ENCODE data around the gene PPFIA2.
"Not testable (repeated sequence)": the region's sequence is repeated elsewhere in the genome, so short reads cannot be mapped to it uniquely, and the experiment has no call there.

The PPFIA2 gene

DNA sequence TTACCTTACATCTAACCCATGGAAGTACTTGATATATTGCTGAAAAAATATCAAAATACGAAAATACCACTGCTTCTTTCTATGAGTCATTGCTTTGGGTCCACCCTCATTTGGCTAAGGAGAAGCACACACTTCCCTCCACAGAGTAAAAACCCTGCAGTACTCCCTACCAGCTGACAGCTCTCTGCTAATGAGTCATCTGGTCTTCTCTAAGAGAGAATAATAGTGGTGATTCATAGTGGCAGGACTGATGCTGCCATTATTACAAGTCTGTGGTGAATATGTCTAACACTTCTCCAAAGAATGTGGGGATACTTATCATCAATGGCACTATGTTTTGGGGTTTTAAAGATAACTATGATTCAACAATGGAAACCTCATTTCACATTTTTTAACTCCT is 90.7 kb downstream of the PPFIA2 start:
- DNase-seq (ENCODE audit: low spot score) = no peak

DNA sequence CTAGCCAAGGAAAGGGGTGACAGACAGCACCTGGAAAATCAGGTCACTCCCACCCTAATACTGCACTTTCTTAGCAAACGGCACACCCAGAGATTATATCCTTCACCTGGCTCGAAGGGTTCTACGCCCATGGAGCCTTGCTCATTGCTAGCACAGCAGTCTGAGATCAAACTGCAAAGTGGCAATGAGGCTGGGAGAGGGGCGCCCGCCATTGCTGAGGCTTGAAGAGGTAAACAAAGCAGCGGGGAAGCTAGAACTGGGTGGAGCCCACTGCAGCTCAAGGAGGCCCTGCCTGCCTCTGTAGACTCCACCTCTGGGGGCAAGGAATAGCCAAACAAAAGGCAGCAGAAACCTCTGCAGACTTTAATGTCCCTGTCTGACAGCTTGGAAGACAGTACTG is 99.8 kb downstream of the PPFIA2 start:
- DNase-seq (ENCODE audit: low spot score) = not testable (repeated sequence)

DNA sequence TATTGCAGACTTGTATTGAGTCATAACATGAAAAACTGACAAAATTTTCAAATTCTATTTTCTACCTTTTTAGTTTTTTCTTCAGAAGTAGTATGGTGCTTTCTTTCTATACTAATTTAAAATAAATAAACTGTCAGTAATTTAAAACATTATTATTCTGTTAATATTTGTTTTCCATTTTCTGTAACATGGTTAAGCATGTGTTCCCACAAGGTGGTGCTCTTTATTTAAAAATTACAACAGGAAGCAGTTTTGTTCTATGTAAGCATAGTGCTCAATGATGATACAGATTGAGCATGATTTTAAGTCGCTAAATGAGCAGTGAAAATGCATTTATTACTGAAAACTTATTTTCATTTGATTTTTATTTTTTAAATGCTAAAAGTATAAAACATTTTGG is 114.6 kb downstream of the PPFIA2 start:
- DNase-seq (ENCODE audit: low spot score) = peak; percentile 32

DNA sequence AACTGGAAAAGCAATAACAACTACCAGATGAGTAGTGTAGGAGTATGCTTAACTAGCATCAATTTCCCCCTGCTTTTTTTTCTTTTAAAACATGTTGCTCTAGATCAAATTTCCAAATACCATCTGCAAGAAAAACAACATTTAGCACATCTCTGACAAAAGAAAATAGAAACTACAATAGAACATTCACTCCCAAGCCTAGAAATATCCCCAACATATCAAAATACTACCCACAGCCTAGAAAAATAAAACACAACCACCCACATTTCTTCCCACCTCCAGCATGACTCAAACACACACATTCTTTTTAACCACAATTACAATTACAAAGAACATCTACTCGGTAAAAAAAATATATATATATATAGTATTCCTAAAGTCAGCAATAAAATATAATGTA is 120.0 kb downstream of the PPFIA2 start:
- no peak for DNase-seq (ENCODE audit: low spot score)

DNA sequence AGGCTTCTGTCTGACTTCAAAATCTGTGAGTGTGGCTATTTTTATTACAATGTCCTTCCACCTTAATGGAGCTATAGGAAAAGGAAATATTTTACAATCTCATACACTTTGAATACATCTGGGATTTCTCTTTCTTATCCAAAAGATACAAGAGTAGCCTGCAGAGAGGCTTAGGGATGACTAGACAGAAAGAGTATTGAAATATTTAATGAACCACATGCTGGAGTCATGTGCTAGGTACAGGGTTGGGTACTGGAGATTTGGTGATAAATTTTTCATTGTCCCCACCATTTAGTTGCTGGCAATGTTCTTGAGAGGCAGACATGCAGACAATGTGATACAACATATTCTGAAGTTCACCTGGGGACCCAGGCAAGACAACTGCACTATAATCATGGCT is 126.0 kb downstream of the PPFIA2 start:
- no peak for DNase-seq (ENCODE audit: low spot score)

DNA sequence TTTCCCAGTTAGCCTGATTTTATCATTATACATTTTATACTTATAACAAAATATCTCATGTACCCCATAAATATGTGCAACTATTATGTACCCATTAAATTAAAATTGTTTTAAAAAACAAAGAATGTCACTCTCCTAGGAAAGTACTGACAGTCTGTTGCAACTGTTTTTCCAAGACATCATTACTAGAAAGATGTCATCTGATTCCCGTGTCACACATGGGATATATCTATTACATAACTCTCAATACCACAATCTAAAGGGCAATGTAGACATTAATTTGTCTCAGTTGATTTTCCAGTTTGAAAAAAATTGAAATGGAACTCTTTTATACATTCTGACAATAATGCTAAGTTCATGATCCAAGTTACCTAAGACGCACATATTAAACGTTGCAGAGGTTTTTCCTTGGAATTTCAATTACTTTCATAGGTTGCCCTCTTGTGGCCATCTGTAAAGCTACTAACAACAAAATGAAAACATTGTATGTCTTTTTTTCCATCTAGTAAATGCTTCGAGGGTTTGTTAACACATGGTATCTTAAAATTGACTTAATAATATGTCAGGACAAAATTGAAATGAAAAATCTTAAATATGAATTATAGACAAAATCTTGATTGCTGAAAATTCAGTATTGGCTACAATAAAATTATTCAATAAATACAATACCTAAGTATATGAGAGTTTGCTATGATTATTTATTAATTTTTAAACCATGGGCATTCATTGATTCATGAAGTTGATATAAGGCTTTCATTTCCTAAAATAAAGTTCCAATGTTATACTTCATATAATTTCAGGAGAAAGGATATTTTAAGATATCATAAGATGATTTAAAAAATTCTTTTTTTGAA is 131.6 kb downstream of the PPFIA2 start:
- no peak for DNase-seq (ENCODE audit: low spot score)

DNA sequence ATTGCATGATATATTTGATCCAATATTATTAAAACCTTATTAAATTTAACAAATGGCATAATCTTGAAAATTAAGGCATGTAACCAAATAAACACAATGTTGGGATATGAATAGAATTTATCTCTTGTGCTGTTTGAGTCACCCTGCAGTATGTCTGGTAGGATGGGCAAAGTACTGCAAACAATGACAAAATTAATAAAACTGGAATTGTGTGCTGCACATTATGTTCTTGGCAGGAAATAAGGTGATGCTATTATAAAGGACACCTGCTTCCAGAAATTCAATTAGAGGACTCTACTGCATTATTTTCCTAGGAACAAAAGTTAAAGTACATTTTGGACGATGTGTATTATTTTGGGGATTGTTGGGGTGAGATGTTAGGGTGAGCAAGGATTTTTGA is 132.7 kb downstream of the PPFIA2 start:
- no peak for DNase-seq (ENCODE audit: low spot score)

DNA sequence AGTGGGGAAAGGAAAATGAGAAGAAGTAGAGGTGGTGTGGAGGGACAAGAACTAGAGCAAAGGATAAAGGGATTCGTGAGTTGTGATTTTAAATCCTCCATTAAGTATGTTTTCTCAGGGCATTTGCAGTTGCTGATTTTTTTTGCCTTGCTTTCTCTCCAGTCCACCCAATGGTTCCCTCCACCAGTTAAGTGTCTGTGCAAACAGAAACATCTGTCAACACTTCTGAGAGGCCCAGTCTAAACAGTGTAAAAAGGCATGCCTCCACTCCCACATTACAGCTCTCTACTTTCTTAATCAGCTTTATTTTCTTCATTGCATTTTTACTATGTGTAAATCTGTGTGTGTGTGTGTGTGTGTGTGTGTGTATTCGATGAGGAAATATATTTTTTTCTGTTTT is 141.2 kb downstream of the PPFIA2 start:
- no peak for DNase-seq (ENCODE audit: low spot score)

DNA sequence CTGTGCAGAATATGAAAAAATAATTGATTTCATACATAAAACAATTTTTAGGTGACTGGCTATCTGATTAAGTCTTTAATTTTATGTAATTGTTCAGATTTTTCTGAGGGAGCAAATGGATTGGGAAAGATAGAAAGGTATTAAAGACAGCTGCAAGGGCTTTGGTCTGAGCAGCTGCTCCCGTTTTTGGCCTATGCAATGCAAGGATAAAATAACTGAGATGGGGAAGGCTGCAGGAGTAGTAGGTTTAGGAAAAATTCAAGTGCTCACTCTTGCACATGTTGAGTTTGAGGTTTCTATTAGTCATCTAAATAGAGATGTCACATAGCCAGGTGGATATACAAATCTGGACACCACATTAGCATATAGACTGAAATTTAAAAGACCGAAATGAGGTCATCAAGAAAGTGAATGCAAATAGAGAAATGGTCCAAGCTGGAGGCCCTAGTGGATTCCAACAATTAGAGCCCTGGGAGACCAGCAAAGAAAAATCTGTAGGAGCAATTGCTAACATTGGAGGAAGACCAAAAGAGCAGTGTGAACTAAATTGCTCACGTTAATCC is 144.0 kb downstream of the PPFIA2 start:
- no peak for DNase-seq (ENCODE audit: low spot score)

DNA sequence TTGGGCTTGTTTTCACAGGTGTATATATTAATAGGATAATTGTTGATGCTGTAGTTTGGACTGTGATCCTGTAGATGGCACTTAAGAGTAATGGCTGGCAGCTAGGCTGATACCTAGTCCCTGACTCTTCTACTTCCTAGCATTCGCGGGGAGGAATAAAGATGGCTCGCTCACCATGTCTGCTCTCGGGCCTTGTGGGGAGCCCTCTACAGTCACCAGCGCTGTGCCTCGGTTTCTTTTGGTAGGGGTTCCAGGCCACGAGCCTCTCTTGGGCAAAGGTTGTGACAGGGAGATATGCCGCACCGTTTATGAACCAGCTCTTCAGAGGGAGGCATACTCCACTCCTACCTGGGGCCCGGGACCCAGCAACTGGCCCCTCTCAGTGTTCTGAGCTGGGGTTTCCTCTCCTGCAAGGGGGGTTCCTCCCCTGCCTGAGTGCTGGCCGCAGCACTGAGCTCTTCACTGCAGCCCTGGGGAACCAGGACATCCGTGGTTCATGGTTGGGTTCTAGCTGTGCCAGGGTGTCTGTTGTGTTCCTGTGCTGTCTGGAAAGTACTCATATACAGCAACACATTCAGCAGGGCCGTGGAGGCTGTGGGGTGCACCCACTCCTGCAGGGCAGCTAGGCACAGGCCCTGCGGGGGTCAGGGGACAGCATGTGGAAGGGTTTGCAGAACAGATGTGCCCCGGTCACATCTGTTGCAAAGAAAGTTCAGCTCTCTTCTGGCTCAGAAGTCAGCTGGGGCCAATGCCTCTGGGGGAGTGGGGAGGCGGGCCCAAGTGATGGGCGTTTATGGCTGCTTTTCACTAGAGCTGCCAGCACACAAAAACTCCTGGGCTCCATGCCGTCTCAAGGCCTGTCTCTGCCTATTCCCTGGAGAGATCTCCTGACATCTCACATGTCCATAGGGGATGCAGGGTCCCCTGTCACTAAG is 147.9 kb downstream of the PPFIA2 start:
- no peak for DNase-seq (ENCODE audit: low spot score)

DNA sequence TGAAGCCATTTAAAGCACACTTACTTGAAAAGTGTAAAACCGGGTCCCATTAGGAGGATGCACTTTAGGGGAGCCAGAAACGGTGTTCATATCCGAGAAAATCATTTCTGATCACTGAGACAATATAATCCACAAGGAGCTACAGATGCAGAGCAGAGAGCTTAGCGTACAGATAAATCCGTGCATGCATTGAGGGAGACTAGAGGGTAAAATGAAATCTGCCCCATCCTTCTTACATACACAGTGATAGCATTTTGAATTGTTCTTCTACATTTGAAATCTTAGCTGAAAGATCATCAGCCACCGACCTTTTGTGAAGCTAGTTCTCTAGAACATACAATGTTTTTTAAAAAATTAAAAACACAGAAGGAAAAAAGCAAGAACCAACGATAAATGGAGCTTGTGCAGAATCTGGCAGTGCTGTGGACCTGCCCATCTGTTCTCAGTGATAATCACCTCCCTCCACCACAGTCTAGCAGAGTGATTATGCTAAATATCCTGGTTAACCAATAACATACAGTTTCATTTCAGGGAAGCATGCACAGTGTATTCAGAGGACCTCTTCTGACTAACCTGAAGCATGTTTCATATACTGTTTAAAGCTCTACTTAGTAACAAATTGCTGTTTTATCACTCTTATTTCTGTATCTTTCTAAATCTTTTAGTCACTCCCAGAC is 161.1 kb downstream of the PPFIA2 start:
- DNase-seq (ENCODE audit: low spot score) = no peak

DNA sequence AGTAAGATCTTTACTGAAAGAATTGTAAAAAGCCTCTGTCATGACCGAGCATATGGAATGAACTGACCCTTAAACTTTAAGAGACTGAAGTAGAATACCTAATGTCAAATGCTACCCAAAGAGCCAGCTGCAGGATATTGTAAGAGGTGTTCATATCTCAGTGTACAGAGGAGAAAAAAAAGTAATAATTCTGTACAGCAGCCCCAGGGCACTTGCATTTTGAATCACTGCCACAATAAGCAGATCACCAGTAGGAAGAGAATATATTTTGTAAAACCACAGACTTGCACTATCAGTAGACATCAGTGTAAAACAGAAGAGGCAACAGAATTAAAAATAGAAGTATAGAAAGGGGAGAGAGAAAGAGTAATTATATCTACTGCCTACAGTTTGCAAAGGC is 162.6 kb downstream of the PPFIA2 start:
- no peak for DNase-seq (ENCODE audit: low spot score)

DNA sequence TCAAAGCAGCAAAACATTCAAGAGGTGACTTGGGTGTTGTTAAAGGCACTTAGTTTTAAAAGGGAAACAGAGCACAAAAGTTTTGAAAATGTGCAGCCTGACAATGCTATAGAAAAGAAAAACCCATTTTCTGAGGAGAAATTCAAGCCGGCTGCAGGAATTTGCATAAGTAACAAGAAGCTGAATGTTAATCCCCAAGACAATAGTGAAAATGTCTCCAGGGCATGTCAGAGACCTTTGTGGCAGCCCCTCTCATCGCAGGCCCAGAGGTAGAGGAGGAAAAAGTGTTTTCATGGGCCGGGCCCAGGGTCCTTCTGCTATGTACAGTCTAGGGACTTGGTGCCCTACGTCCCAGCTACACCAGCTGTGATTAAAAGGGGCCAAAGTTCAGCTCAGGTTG is 167.9 kb downstream of the PPFIA2 start:
- DNase-seq (ENCODE audit: low spot score) = no peak

DNA sequence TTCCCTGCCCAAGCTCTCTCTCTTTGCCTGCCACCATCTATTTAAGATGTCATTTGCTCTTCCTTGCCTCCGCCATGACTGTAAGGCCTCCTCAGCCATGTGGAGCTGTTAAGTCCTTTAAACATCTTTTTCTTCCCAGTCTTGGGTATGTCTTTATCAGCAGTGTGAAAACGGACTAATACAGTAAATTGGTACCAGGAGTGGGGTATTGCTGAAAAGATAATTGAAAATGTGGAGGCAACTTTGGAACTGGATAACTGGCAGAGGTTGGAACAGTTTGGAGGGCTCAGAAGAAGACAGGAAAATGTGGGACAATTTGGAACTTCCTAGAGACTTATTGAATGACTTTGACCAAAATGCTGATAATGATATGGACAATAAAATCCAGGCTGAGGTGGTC is 168.4 kb downstream of the PPFIA2 start:
- not testable (repeated sequence) for DNase-seq (ENCODE audit: low spot score)

DNA sequence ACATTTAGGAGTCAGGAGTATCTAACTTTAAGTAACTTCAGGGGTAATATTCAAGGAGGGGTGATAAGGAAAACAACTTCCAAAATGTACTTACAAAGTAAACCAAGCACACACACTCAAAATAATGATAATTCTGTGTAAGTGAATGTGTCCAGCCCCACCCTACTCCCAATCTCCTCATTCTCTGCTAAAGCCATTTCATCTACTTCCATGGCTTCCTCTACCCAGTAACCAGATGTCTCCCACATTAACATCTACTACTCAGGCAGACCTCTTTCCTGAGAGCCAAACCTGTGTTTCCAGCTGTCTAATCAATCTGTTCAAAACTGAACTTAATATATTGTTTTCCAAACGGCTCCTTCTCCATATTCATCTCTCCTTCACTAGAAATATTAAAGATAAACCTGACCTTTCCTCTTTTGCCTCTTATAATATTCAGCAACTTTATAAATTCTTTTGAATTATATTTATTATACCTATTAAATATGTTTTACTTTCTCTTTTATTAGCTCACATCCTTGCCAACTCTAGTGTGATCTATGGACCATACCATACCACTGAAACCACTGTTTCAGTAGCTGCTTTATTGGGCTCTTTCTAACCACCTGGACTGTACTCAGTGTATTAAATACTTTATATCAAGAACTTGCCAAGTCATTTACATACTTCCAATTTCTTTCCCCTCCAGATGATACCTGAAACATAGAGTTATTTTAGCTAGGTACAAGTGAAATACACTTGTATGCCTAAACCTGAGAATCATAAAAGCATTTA is 170.7 kb downstream of the PPFIA2 start:
- no peak for DNase-seq (ENCODE audit: low spot score)

DNA sequence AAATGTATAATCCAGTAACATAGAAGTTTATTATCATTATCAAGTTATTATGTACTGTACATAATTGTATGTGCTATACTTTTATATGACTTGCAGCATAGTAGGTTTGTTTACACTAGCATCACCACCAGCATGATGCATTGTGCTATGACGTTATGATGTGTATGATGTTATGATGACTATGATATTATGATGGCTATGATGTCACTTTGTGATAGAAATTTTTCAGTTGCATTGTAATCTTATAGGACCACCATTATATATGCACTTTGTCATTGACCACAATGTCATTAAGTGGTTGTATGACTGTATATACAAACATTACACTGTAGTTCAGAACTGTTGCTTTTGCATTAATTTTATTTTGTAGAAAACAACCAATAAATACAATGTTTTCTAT is 173.4 kb downstream of the PPFIA2 start:
- DNase-seq (ENCODE audit: low spot score) = no peak

DNA sequence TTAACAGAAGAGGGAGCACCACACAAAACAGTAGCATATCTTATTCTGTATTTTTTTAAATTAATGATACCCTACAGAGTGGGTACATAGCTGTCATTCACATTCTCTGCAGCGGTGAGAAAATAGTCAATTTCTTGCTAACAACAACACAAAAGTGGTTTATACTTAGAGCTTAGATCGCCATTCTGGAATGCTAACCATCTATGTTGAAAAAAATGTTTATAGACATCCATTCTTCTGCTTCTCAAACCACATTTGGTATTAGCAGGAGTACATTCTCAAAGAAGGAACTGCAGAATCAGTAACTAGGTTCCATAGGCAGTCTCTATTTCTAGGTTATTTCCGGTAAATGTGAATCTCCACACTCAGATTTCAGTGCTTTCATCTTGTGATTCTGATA is 185.9 kb downstream of the PPFIA2 start:
- DNase-seq (ENCODE audit: low spot score) = no peak

DNA sequence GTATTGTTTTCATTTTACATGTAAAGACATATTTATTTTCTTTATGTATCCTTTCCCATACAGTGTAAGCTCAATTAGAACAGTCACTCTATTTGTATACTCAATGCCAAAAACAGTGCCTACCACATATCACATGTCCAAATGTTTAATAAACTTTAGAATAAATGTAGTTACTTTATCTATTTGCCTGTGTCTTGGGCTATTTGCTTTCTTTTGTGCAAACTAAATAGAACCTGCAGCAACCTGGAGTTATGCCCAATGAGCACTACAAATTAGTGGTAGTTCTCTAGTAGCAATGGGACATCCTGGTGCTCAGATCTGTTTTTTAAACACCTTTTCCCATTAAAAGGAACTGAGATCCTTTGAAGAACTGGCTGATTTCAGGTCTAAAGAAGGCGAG is 186.7 kb downstream of the PPFIA2 start:
- DNase-seq (ENCODE audit: low spot score) = no peak

DNA sequence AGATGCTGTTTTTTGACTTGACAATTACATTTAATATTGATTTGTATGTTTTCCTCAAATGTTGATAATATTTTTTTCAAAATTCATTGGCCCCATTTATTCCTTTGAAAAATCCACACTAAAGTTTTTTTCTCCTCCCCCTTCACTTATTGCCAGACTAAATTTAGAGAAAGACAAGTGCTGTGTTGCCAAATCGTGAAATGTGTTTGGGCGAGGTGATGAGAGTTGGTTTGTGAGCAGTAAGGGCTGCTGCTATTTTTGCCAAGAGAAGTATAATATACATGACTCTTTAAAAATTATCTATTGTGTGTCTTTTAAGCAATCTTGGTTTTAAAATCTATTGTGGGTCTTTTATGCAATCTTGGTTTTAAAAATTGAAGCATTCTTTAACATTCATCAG is 188.9 kb downstream of the PPFIA2 start:
- no peak for DNase-seq (ENCODE audit: low spot score)

DNA sequence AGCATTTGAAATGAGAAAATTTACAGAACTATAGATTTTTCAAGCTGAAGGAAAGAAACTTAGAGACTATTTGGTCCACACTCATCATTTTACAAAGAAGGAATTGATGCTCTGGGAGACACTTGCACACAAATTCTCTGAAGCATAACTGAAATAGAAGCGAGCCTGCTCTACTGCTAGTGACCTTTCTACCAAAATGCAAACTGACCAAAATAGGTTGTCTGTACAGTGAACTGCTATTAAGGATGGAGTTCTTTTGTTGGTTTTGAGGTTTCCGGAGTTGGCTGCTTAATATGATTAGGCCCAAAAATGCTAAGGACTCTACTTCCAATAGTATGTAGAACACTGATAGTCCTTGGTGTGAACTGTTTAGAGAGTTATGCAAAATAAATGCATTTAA is 194.9 kb downstream of the PPFIA2 start:
- no peak for DNase-seq (ENCODE audit: low spot score)

DNA sequence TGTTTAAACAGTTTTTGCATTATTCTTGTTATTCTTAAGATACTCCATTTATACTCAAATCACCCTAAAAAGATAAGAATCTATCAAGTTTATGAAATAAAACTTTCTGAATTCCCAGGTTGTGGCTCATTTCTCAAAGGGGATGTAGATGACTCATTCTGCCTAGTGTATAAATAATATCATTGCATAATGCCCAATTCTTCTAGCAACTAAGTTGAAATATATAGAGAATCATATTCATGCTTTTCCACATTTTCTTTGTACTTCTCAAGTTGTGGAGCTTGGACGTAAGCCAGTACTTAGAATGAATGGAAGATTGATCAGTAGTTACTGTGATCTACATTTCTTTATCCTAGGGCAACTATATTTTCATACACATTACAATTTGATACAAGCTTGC is 201.1 kb downstream of the PPFIA2 start:
- DNase-seq (ENCODE audit: low spot score) = no peak

DNA sequence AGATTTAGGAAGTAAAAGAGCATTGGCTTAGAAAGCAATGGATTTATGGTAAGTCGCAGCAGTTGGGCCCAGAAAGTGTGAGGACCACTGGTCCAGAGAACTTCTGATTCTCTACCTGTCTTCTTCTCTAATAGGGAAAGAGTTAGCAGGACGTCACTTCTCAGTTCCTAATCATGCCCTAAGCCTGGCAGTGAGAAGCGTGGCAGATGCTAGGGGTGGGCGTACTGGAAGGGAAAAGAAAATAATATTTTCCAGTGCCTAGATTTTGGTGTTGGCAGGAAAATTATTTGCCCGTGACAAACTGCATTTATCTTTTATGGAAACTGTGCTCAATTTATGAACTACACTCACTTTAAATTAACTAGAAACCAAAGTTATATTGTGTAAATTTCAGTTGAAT is 212.3 kb downstream of the PPFIA2 start:
- no peak for DNase-seq (ENCODE audit: low spot score)
